CD4-positive, alpha-beta T cell treated with Interleukin-15 for 4 hours (primary cell): ENCODE measurements around the gene ETV3.

ENCODE experiments used
- DNase-seq: peaks from one replicate; pipeline ENCODE4 v3.0.0-alpha.2; 2020; ENCODE audit warnings: low spot score

ETV3 gene

GRCh38 chr1:157161901-157162300 is 23.7 kb upstream of the ETV3 start:
- DNase-seq = no peak

GRCh38 chr1:157158967-157159366 is 20.8 kb upstream of the ETV3 start:
- no peak for DNase-seq

- DNase-seq = no peak
Observed at GRCh38 chr1:157157501-157158190, 19.5 kb upstream of the ETV3 start.

DNA sequence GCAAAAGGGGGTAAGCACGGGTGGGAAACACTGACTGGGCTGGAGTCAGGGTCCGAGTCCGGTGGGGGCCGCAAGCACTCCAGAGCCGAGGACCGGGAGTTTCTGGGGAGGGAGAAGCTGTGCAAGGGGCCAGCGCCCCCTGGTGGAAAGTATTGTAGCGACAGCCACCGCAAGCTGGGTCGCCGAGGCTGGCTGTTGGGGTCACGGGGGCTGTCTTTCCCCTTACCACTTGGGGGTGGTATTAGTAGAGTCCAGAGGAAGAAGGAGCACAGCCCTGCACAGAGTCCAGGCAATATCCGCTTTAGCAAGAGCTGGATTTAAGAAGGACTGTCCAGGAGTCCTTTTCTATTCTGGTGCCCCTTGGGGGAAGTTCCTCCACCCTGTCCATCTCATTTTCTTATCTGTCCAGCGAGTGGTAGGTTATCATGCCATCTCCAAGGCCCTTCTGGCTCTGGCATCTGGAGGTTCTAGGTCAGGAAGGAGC is 17.9 kb upstream of the ETV3 start:
- DNase-seq = peak; percentile 68

DNA sequence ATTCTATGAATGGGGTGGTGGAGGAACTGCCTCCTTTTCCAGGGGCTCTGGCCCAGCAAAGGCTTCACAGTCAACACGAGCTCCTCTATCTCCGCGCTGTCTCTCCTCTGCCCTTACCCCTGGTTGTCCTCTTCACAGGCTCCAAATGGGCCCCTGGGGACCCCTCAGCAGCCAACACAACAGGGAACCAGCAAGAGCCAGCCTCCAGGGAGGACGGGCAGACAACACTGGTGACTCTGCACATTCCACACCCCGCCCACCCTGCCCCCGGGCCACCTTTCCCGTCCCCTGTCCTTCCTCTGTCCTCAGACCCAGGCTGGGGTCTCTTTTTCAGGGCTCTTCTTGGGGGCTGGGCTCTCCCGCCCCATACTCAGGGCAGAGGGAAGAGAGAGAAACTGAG is 17.5 kb upstream of the ETV3 start:
- DNase-seq = no peak

- no peak for DNase-seq
Observed at GRCh38 chr1:157154940-157155514, 16.8 kb upstream of the ETV3 start.

DNA sequence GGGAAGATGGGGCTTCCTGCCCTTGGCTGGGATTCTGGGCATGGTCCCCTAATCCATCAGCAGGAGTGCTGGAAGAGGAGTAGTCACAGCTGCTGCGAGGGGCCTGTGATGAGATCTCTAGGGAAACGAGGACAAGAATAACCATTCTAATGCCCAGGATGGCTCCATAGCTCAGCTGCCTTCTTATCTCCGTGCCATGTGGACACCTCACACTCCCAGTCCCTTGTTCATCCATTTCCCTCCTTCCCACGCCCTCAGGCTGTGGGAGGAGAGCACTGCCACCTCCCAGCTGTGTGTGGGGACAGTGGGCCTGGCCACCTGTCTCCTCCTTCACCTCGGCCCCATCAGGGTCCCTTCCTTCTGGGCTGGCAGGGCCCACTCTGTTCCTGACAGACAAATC is 16.1 kb upstream of the ETV3 start:
- no peak for DNase-seq

DNA sequence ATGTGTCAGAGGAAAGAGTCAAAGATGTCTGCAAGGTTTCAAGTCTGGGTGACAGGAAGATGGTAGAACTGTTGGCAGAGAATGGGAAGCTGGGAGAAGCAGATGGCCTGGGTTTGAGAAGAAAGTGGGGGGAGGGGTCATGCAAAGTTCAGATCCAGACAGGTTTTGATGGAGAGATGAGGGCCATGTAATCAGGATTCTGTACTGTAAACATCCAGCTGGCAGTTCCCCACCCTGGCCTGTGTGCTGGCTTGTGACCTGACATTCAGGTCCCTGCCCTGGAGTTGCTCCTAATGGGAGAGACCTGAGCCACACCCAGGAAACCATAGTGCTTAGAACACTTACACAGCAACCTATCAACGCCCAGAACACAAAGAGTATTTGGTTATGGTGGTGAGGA is 15.6 kb upstream of the ETV3 start:
- DNase-seq = no peak

GRCh38 chr1:157152510-157152909 is 14.3 kb upstream of the ETV3 start:
- no peak for DNase-seq

GRCh38 chr1:157151506-157151905 is 13.3 kb upstream of the ETV3 start:
- DNase-seq = no peak

DNA sequence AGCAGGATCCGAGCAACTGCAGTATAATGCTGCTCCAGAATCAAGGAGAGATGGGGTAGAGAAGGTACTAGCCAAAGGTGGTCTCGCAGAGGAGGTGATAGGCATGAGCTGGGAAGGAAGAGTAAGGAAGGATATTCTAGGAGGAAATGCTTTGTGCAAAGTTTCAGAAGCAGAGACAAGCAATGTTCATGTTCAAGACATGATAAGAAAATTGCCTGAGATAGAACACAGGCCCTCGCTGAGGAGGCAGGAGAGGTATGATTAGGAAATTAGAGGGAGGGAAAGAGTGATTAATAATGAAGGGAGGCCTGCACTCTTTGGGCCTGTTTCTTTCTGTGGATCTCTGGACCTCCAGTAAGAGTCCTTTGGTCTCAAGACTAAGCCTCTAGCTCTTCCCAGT is 12.9 kb upstream of the ETV3 start:
- DNase-seq = no peak

DNA sequence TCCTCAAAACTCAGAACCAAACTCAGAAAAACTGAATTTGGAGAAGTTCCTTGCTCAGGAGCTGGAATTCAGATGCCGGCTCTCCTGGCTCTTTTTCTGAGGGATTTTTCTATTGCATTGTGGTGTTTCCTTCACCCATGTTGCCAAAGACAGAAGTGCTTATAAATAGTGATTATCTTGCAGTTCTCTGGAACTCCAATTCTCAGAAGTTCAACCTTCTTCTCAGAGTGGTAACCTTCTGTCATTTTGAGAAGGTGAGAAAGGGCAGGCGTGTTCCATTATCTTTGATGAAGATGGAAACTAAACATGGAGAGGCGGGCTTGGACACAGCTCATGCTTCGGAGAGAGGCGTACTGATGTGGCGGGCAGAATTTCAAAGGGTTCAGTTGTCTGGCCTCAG is 12.4 kb upstream of the ETV3 start:
- DNase-seq = no peak

DNA sequence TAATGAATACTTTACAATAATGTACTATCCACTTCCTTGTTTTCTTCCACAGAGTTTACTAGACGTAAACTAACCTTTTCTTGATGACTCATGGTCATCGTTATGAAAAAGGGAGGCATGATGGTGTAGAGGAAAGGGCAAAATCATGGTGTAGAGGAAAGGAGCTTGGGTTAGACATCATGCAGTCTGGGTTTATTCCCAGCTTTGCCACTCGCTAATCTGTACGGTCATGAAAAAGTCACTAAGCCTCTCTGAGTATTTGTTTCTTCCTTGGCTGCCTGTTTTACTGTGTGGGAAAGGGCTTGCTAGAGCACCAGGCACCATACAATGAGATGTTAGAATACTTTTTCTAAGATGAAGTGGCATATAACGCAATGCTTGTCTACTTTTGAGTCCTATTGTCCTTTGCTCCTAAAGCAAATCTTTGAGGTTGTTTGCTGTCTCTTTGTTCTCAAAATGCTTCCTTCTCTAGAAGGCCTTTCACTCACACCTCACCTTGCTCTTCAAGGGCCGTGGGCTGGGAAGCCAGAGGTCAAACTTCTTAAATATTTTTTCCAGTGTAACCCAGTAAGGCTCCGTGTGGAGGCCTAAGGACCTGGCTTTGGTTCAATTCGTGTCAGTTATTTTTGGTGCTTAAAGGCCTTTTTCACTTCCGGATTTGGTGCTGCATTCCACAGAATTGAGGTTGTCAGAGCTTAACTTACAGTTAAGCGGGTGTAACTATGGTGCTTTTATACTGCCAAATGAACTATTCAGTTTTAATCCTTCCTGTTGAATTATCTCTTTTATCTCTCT is 9.9 kb upstream of the ETV3 start:
- DNase-seq = no peak

DNA sequence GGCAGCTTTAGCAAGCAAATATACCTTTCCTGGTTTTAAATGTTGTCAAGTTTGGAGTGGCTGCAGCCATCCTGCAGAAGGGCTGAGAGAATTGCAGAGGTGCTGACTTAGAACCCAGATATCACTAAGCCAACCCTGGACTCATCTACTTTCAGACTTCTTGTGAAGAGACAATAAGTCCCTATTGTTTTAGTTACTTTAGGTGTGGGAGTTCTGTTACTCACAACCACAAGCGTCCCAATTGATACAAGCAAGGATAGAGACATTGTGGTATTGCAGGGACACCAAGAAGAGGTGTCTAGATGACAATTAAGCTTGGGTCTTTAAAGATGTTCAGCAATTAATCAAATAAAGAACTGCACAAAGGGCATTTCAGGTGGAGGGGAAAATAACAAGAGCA is 8.8 kb upstream of the ETV3 start:
- no peak for DNase-seq

DNA sequence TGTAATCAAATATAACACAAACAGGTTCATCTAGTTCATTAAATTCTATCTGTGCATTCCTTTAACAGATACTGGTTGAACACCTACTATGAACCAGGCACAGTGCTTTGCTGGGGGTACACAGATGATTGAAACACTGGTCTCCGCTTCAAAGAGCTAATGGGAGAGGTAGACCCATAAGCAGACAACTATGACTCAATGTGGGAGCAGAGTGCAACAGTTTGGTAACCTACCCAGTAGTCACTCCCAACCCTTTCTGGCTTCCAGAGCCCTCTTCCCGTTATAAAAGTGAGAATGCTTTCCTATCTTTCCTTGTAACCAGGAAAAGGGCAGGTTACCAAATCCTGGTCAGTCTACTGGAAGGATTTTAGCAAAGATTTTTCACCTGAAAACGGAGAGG is 8.0 kb upstream of the ETV3 start:
- DNase-seq = no peak

DNA sequence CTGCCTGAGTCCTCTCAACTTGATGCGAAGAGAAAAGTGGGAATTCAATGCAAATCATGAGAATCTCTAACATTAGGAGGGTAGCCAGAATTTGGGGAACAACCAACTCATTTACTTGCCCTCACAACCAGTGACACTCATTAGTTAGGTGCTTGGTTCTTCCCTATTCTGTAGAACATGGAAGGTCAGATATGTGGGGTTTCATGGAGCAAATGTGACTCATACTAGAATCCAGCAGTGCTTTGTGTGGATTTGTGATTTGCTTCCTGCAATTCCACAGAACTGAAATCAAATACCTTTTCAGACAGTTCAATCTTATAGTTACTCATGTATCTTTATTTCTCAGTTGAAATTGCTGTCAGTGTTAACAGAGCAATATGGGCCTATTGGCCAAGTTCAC is 6.9 kb upstream of the ETV3 start:
- no peak for DNase-seq

DNA sequence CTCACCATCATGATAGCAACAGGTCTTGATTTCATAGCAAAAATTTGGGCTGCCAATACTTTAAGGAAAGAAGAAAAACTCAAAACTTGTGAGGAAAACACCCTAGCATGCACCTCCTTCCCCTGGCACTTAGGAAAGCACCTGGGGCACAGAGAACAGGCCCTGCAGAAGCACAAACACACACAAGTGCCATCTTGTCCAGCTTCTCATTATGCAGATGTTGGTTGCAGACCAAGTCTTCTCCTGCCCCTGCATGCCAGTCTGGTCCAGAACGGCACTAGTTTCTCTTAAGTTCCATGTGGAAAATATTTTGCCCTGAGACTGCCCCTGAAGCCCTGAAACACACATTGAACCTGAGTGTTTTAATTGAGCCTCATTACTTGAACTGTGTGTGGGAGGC is 6.3 kb upstream of the ETV3 start:
- no peak for DNase-seq

- no peak for DNase-seq
Observed at GRCh38 chr1:157142765-157143423, 4.7 kb upstream of the ETV3 start.

- no peak for DNase-seq
Observed at GRCh38 chr1:157142201-157142600, 4.0 kb upstream of the ETV3 start.

GRCh38 chr1:157141212-157141855 is 3.1 kb upstream of the ETV3 start:
- DNase-seq = no peak

- no peak for DNase-seq
Observed at GRCh38 chr1:157140063-157140588, 1.9 kb upstream of the ETV3 start.
